ENCODE measurements around the gene CEACAM1.

- no peak for TF ChIP-seq CTCF (IDR thresholded peaks at IDR 0.05)
- no peak for TF ChIP-seq POLR2A (IDR thresholded peaks at IDR 0.05)
Observed at GRCh38 chr19:42477117-42477516, 51.2 kb downstream of the CEACAM1 start.

All from breast epithelium (tissue), 3 donors.